C4-2B (cell line): Measurements from ENCODE around the gene ABHD2.

Experiments used
- H3K27ac ChIP-seq: fragments of 450-650 bp; 2 replicates; pipeline ENCODE4 v1.5.1; 2017
- CTCF ChIP-seq: fragments of 450-650 bp; conservative IDR thresholded peaks from 2 replicates; pipeline ENCODE4 v1.5.1; 2017; ENCODE audit warnings: mild to moderate bottlenecking
- ZFX ChIP-seq: fragments of 450-650 bp; IDR thresholded peaks from 2 replicates; pipeline ENCODE4 v1.6.1; 2017

The ABHD2 gene

GRCh38 chr15:89129816-89130134, 41.5 kb downstream of the ABHD2 start:
- TF ChIP-seq CTCF (peak; percentile 25), ZFX (no peak)
- H3K27ac ChIP-seq: peak overlapping the region; percentile 100

DNA sequence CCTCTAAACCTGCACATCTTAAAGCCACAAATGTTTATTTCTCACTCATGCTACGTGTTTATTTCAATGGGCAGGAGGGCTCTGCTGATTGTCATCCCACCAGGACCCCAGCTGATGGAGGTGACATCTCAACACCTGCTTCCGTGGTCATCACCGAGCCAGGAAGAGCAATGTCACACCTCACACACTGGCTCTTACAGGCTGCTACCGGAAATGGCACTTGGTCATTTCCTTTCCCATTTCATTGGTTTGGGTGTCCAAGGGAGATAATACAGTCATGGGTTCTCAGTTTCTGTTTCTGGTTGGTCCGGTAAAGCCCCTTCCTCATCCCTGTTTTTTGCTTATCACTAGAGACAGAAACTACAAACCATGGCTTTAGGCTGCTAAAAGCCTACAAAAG, 41.9 kb downstream of the ABHD2 start:
- no peak for TF ChIP-seq CTCF
- H3K27ac ChIP-seq: peak overlapping the region; percentile 100

DNA sequence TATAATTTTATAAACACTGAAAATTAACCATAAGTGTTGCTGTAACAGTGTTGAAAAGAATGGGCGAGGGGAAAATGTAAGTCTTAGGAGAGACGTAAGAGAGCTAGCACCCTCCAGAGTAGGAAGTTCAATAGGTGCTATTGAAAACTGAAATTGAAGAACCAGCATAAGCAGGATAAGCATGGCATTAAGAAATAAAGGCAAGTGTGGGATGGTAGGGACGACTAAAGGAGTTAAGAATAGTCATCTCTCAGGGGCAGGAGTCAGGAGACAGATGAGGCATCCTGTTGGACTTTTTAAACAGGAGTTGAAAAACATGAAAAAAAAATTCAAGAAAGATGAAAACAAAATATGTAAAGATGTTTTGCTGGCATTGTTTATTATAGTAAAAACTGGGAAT, 43.5 kb downstream of the ABHD2 start:
- peak overlapping the region; percentile 100; the same call in 1 of the 2 replicates for H3K27ac ChIP-seq
- TF ChIP-seq ZFX (no peak), CTCF (no peak)

DNA sequence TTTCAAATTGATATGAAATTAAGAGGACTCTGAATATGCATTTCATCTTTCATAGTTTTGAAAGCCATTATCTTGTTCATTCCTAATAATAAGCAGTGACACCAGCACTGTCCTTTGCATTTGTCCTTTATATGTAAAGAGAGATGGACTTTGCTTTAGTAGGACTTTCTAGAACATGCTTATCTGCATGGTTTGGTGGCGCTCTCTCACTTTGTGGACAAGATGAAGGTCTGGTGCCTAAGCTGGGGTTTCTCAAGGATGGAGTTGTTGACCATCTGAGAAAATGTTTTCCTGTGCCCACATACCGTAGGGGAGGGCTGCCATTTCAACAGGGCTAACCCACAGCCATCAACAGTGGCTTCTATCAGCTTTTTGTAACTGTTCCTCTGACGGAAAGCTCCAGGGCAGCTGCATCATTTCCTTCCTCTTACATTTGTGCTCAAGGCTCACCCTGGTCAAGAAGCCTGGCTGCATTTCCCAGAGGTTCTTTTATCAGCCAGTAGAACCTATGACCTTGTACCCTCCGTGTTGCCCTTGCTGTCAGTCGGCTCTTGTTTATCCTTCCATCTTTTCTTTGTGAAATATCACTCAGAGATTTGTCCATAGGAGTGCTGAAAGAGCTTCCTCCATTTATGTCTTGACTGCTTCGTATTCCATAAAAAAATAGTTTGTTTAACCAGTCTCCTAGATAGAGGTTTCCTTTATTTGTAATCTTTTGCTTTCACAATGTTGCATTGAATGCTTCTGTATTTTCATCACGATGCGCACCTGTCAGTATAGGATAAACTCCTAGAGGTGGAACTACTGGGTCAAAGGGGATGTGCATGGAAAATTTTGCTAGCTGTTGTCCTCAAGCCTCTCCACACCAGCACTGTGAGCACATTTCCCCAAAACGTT, 44.6 kb downstream of the ABHD2 start:
- TF ChIP-seq CTCF (no peak; the same call in 1 of the 2 replicates), ZFX (no peak)
- H3K27ac ChIP-seq: peak overlapping the region; percentile 100

DNA sequence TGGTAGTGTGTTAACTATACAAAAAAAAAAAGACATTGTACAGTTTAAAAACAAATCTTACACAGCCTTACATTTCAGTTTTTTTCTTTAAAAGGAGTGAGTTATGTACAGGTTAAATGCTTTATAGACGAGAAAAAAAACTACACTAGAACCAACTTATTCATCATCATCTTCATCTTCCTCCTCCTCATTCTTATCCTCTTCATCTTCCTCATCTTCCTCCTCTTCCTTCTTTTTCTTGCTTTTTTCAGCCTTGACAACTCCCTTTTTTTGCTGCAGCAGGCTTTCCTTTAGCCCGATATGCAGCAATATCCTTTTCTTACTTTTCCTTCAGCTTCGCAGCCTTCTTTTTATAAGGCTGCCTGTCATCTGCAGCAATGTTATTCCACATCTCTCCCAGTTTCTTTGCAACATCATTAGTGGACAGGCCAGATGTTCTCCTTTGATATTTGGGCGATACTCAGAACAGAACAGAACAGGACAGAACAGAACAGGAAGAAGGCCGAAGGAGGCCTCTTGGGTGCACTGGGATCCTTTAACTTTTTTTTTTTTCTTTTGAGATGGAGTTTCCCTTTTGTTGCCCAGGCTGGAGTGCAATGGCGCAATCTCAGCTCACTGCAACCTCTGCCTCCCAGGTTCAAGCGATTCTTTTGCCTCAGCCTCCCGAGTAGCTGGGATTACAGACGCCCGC, 47.3 kb downstream of the ABHD2 start:
- H3K27ac ChIP-seq: peak overlapping the region; percentile 92

- TF ChIP-seq ZFX (no peak), CTCF (no peak)
- H3K27ac ChIP-seq: peak overlapping the region; percentile 92
Observed at GRCh38 chr15:89136078-89136806, 48.0 kb downstream of the ABHD2 start.

DNA sequence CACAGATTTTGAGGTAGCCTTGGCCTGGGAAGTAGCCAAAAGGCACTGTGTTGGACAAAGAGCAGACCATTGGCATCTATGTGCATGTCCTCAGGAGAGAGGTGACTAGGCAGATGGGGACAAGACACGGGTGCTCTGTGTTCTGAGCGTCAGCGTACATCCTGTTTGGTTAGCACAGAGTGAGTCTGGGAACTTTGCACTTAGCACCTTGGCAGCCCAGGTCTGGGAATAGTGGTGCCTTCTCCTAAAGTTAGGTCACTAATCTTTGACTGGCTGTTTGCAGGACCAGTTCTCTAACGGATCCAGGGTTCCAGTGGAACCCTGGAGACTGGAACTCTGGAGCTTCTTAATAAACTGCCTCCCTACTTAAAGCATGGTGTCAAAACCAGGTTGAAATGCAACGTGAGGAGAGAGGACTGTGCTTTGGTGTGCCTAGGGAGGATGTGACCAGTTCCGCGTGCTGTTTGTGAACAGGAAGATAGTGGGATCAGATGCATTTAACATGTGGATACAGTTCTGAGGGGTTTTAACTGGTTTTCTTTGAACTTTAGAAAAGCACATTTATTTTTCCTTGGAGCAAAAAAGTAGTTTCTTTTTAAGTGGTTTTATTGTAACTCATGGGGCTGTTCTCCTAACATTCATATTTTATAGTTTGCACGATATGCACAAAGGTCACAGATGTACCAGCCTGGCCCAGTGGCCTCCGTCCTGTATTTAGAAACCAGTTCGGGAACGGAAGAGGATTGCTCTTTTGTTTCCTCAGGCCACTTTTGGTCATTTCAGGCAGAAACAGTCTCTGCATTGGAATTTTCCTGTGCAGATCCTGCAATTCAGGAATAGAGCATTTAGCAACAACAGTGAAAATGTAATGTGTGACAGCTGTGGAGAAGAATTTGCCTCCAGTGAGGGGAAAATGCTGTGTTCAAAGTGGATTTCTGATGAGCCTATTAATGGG, 48.8 kb downstream of the ABHD2 start:
- no peak for TF ChIP-seq ZFX
- TF ChIP-seq CTCF: no peak
- peak overlapping the region; percentile 92 for H3K27ac ChIP-seq
